Activated naive CD8-positive, alpha-beta T cell treated with anti-CD3 and anti-CD28 coated beads, Interleukin-2, amount 50 U/mL, for 24 hours (primary cell): ENCODE data around the gene COBL.

Experiments used
- ATAC-seq: fragments of 150-1000 bp; cut with Tn5 transposase; one replicate; pipeline ENCODE4 v1.10.0; 2021
- DNase-seq: peaks from one replicate; pipeline ENCODE4 v3.0.0; 2021
- H3K27ac Mint-ChIP-seq: one replicate; pipeline ENCODE4 v1.8.0; 2021; ENCODE audit warnings: mild to moderate bottlenecking, mixed read lengths
- H3K27me3 Mint-ChIP-seq: one replicate; pipeline ENCODE4 v1.8.0; 2021; ENCODE audit warnings: mixed read lengths
- H3K36me3 Mint-ChIP-seq: one replicate; pipeline ENCODE4 v1.8.0; 2021; ENCODE audit warnings: low read depth, mixed read lengths
- H3K4me1 Mint-ChIP-seq: one replicate; pipeline ENCODE4 v1.8.0; 2021; ENCODE audit warnings: mixed read lengths
- H3K4me3 Mint-ChIP-seq: one replicate; pipeline ENCODE4 v1.8.0; 2021; ENCODE audit warnings: mild to moderate bottlenecking, moderate library complexity, mixed read lengths
- H3K9me3 Mint-ChIP-seq: one replicate; pipeline ENCODE4 v1.8.0; 2021; ENCODE audit warnings: mixed read lengths

COBL gene

DNA sequence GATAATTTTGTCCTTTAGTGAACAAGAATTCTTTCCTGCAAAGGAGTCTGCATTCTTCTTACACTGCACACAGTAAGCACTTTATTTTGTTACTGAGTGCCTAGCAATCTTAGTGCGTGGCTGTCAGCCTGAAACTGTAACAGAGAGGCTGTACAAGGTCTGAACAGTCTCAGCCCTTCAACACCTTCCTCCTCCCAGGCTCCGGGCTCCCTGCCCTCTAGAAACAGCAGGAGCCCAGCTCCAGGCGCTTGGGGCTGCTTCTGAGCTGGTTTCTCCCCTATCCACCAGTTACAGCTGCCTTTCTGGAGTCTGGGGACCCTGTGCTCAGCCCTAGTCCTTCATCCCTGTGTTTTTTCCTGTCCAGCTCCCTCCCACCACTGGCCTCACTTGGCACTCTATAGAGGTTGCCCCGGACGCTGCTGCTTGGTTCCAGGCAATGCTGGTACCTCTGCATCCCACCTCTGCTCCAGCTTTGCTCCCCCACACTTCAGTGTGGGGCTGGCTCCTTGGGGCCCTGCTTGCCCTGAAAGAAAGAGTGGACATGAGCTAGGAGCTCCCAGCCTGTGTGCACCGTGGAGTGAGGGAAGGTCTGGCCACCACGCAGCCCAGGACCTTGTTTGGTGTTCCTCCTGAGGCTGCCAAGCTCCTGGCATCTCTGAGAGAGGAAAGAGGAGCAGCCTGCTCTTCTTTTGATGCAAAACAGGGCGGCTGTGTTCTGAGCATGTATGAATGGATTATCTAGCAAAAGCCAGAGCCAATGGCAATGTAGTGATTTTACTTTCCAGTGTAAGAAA is 282.7 kb downstream of the COBL start:
- Mint-ChIP-seq H3K36me3 (no peaks in the 10 kb centered on the region), H3K27ac (no peak overlapping the region), H3K9me3 (no peaks in the 10 kb centered on the region), H3K27me3 (no peaks in the 10 kb centered on the region), H3K4me3 (no peak overlapping the region), H3K4me1 (no peaks in the 10 kb centered on the region)
- ATAC-seq (no peak), DNase-seq (no peak)

DNA sequence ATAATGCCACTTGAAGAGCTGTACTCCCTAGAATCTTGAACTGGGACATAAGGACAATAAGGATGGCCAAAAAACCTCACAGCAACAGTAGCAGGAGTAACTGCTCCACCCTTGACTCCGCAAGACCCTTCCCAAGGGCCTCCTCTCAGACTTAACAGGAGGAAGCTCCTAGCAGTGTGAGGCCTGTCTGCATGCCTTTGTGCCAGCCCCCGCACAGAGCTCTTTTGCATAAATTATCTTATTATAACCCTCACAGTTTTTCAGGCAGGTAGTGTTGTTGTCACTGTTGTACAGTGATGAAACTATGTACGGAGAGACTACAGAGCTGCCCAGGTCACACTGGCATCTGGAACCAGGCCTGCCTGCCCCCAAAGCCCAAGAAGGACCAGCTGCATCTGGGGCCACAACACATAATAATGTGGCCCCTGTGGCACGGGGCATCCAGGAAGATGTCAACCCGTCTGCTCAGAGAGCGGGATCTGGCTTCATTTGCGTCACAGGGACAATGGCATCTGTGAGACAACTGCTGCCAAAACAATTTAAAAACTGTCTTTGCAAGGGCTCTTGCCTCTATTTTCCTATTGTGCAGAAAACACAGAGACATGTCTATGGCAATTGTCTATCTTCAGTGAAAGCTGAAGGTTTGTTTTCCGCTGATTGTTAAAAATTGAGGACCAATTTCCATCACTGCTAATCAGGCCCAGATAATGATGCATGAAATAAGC is 284.7 kb downstream of the COBL start:
- H3K4me3 Mint-ChIP-seq, result no peak overlapping the region
- no peaks in the 10 kb centered on the region for H3K9me3 Mint-ChIP-seq
- no peak for ATAC-seq
- H3K36me3 Mint-ChIP-seq, result no peaks in the 10 kb centered on the region
- no peak for DNase-seq
- no peak overlapping the region for H3K27ac Mint-ChIP-seq
- H3K4me1 Mint-ChIP-seq, result no peaks in the 10 kb centered on the region
- H3K27me3 Mint-ChIP-seq, result no peaks in the 10 kb centered on the region

DNA sequence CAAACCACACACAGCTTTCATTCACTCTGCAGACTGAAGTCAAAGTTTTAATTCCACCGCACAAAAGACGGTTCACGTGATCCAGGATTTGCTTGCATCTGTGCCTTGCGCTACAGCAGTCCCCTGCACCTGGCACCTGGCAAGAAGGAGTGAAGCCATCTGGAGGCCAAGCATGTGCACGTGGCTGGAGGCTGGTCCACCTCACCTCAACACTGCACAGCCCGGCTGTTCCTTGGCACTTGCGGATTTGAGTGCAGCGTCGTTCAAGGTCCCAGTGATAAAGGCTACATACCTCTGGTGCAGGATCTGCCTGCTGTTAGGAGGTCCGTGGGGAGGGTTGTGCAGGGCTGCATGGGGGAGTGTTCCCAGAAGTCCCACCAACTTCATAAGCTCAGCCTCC is 285.4 kb downstream of the COBL start:
- no peaks in the 10 kb centered on the region for H3K27me3 Mint-ChIP-seq
- H3K27ac Mint-ChIP-seq, result no peak overlapping the region
- H3K9me3 Mint-ChIP-seq, result no peaks in the 10 kb centered on the region
- ATAC-seq, result no peak
- no peak overlapping the region for H3K4me3 Mint-ChIP-seq
- no peaks in the 10 kb centered on the region for H3K36me3 Mint-ChIP-seq
- H3K4me1 Mint-ChIP-seq, result no peaks in the 10 kb centered on the region
- no peak for DNase-seq

DNA sequence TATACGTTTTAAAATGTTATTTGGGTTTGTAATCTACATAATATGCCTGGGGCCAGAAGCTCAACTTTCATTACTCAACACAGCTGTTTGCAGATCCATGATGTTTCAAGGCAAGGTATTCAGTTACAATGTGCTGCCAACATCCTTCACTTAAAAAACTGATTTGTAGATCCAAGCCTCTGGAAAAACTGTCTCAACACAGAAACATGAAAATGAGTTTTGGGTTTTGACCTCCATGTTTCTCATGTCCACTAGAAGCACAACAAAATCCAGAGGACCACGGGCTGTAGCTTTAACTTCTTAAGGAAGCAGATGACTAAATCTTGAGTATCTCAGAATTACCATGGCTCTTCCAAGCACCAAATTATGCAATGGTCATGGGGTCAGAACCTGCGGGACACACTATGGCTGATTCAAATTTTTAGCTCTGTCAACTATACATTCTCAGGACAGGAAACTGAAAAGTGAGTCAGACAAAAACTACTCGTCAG is 286.9 kb downstream of the COBL start:
- no peak for DNase-seq
- H3K4me1 Mint-ChIP-seq, result no peaks in the 10 kb centered on the region
- H3K9me3 Mint-ChIP-seq, result no peaks in the 10 kb centered on the region
- ATAC-seq, result no peak
- no peaks in the 10 kb centered on the region for H3K27me3 Mint-ChIP-seq
- H3K27ac Mint-ChIP-seq, result no peak overlapping the region
- H3K36me3 Mint-ChIP-seq, result no peaks in the 10 kb centered on the region
- H3K4me3 Mint-ChIP-seq, result no peak overlapping the region

DNA sequence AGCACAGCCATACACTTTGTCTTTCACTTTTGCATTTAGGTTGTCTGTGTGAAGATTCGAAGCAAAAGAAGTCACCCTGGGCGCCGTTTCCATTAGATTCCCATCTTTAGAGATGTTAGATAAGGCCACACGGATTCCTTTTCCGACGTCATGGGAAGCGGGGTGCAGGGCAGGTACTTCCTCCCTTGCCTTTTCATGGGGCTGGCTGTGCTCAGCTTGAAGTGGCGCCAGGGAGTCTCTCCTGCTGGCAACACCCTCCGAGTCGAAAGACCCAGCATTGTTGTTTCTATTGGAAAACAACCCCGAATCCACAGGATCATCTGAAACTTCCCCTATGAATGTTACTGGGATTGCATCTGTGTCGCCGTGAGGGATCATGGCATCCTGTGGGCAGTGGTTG is 287.5 kb downstream of the COBL start:
- Mint-ChIP-seq H3K27me3 (no peaks in the 10 kb centered on the region), H3K27ac (no peak overlapping the region), H3K9me3 (no peaks in the 10 kb centered on the region), H3K4me3 (no peak overlapping the region), H3K4me1 (no peaks in the 10 kb centered on the region), H3K36me3 (no peaks in the 10 kb centered on the region)
- no peak for DNase-seq
- ATAC-seq, result no peak

DNA sequence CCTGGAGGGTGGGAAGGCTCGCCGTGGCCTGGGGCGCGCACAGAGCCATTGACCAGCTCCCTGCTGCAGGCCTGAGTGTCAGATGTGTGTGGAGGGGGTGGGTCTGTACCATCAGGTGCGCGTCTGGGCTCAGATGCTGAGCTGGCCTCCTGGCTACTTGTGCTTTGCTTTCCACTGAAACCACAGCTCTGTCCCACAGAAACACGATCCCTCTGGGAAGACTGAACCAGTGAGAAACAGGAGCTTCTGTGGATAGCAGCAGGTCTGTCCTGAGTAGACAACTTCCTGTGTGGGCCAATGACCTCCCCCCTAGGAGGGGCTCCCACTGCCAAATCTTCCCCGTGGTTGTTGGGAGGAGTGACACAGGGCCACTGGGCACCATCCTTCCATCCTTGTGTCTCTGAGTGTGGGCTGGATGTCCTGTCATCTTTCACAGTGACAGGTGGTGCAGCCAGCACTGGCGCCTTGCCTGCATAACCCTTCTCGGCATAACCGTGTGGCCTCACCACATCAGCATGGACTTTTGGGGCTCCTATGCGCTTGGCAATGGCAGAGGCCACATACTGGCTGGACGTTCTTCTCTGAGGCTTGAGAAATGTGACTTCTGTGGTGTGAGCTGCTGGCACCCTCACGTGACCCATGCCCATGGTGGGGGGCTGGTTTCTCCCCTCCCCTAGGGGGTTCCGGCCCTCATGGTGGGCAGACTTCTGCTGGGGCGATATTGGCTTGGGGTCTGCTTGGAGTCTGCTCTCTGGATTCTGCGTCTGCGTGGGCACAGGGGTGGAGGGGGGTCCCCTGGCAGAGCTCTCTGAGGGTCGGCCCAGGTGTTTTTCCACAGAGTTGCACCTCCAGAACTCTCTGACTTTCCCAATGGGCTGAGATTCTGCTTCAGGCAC is 288.4 kb downstream of the COBL start:
- ATAC-seq (peak; percentile 18), DNase-seq (no peak)
- Mint-ChIP-seq H3K27ac (no peak overlapping the region), H3K4me1 (no peaks in the 10 kb centered on the region), H3K36me3 (no peaks in the 10 kb centered on the region), H3K27me3 (no peaks in the 10 kb centered on the region), H3K4me3 (no peak overlapping the region), H3K9me3 (no peaks in the 10 kb centered on the region)

DNA sequence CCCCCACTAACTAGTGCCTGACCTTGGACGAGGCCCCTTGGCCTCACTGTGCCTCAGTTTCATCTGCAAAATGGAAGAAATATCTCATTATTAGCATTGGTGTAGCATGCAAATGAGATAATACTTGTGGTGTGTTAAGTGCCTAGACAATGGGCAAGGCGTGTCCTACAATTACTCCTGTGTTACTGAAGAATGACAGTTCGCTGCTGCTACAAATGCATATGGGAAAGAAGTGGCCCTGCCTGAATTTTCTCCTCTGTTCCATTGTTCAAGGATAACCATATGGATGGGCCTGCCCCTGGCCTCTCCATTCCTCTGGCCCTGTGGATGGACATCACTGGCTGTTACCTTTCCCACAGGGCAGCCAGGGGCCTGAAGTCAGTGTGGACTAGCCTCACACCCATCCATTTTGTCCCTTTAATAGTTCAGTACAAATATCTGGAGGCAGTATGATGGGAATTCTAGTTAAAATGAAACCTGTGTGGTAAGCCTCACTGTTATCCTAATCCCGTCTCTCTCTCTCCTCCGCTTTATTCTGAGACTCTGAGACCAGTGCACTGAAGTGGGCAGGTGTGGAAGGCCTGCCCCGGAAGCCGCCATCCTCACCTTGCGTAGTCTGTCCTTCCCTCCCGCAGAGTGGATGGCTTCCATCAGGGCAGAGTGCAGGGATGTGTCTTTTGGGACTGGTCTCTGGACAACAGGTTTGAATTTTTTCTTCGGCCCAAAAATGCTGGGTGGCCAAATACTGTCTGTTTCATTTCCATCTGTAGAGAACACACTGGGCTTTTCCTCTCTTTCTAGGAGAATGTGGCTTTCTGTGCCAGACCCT is 289.3 kb downstream of the COBL start:
- DNase-seq, result no peak
- no peak for ATAC-seq
- no peaks in the 10 kb centered on the region for H3K36me3 Mint-ChIP-seq
- H3K27me3 Mint-ChIP-seq, result no peaks in the 10 kb centered on the region
- no peak overlapping the region for H3K4me3 Mint-ChIP-seq
- H3K9me3 Mint-ChIP-seq, result no peaks in the 10 kb centered on the region
- H3K27ac Mint-ChIP-seq, result no peak overlapping the region
- H3K4me1 Mint-ChIP-seq, result no peaks in the 10 kb centered on the region

DNA sequence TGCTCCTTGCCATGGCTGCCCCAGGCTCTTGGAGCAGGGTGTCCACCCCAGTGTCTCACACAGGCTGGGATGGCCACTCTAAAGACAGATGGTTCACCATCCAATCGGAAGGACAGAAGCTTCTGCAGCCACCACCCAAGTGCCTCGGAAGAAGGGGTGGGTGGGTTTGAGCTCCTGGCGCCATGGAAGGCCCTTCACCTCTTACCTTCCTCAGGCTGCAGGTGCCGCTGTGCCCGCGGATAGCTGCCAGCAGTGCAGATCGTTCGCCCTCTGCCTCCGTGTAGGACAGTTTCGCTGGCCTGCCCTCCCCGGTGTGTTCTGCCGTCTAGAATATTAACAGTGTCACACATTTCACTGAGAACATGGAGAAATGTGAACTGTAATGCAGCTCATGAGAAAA is 290.3 kb downstream of the COBL start:
- Mint-ChIP-seq H3K27me3 (no peaks in the 10 kb centered on the region), H3K4me3 (no peak overlapping the region), H3K4me1 (no peaks in the 10 kb centered on the region), H3K36me3 (no peaks in the 10 kb centered on the region), H3K27ac (no peak overlapping the region), H3K9me3 (no peaks in the 10 kb centered on the region)
- ATAC-seq, result no peak
- no peak for DNase-seq

DNA sequence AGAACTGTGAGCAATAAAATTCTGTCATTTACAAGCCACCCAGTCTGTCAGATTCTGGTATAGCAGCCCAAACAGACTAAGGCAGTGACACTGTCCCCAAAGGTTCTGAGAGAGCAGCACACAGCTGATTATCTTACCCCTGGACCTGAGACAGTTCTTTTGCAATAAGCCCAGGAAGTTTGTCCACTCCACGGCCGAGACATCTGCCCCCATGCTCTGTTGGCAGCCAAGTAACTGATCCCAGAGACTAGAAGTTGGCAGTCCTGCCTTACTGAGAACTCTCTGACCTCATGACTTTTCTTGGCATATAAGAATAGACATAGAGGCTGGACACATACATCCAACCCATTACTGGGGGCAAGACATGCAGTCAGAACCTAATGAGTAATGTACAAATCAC is 290.9 kb downstream of the COBL start:
- Mint-ChIP-seq H3K27ac (no peak overlapping the region), H3K4me1 (no peaks in the 10 kb centered on the region), H3K27me3 (no peaks in the 10 kb centered on the region)

DNA sequence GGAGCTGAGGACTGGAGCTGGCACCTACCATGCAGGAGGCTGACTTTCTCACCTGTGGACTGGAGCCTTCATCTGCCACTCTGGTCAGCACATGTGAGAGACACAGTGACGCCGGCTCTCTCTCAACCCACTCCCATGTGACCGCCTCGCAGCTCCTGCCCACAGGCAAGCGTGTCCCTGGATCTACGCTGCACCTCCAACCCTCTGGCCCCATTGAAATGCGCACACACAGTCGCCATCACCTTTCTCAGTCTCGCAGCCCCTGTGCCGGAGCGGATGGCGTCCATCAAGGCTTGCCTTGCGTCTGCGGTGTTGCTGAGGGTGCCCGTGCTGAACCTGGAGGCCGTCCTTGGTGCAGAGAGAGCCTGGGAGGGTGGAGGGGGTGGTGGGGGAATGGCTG is 291.7 kb downstream of the COBL start:
- Mint-ChIP-seq H3K4me1 (no peaks in the 10 kb centered on the region), H3K27ac (no peak overlapping the region), H3K36me3 (no peaks in the 10 kb centered on the region), H3K4me3 (no peak overlapping the region), H3K9me3 (no peaks in the 10 kb centered on the region), H3K27me3 (no peaks in the 10 kb centered on the region)
- ATAC-seq, result no peak
- no peak for DNase-seq

More for the DNA sequence above, 290.9 kb downstream of the COBL start:
- Mint-ChIP-seq H3K36me3 (no peaks in the 10 kb centered on the region), H3K9me3 (no peaks in the 10 kb centered on the region), H3K4me3 (no peak overlapping the region)
- ATAC-seq (no peak), DNase-seq (no peak)

DNA sequence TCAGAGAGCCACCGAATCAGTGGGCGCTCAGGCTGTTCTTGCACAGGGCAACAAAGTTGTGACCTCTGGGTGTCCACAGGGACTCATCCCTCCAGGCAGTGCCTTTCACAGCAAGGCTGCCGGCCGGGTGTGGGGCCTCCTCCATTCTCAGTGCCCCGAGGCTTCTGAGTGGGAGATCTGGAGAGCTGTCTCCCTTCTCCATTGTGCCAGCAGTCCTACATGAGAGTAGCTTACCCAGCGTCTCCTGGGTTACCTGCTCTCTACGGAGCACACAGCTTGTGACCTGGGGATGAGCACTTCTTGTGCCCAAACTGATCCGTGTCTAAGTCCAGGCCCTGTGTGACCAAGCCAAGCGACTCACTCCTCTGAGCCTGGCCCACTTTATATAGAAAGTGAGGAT is 293.1 kb downstream of the COBL start:
- no peaks in the 10 kb centered on the region for H3K36me3 Mint-ChIP-seq
- no peaks in the 10 kb centered on the region for H3K27me3 Mint-ChIP-seq
- H3K27ac Mint-ChIP-seq, result no peak overlapping the region
- H3K9me3 Mint-ChIP-seq, result no peaks in the 10 kb centered on the region
- DNase-seq (no peak), ATAC-seq (no peak)
- no peaks in the 10 kb centered on the region for H3K4me1 Mint-ChIP-seq
- H3K4me3 Mint-ChIP-seq, result no peak overlapping the region

DNA sequence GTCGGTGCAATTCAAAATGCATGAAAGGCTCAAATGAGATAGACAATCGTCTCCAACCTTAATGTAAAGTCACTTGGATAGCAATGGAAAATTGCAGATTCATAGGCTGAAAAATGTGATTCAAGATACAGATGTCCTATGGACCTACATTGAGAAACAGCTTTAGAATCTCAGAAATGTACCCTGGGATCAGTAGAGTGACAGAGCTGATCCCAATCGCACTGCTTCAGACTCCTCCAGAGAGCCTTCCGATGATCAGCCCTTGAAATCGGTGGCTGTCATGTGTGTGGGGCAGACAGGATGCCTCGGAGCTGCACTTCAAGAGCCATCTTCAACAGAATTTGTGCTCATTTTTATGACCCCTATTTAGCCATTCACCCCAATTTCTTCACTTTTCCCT is 293.8 kb downstream of the COBL start:
- Mint-ChIP-seq H3K27me3 (no peaks in the 10 kb centered on the region), H3K9me3 (peaks cover 2% of the 10 kb centered on the region), H3K4me3 (no peak overlapping the region), H3K27ac (no peak overlapping the region), H3K4me1 (no peaks in the 10 kb centered on the region), H3K36me3 (peaks cover 2% of the 10 kb centered on the region)
- no peak for ATAC-seq
- DNase-seq, result no peak

DNA sequence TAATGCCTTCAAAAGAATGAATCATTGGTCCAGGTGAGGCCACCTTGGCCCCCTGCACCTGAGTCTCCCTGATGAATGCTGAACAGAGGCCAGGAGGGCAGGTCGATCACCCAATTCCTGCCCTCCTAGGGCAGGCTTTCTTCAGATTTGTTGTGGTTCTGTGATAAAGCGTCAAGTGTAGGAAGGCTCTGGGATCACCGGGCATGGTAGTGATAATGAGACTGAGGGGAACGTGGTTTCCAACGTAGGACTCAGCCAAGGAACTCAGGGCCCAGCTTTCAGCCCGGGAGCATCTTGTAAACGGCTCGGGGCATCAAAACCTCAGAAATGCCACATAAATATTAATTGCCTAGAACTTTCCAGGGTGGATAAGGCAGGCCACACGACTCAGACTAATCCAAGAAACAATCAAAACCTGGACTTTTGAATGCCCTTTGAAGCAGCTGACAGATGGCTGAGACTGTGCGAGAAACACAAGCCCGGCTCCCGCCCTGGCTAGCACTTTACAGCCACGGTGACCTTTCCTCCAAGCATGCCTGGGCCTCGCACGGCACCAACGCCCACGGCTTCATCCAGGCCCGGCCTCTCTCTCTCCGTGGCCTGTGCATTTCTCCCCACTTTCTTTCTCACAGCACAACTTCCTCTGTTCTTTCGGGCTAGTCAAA is 294.6 kb downstream of the COBL start:
- Mint-ChIP-seq H3K4me3 (no peak overlapping the region), H3K36me3 (peaks cover 2% of the 10 kb centered on the region), H3K9me3 (peaks cover 3% of the 10 kb centered on the region), H3K27ac (no peak overlapping the region), H3K27me3 (no peaks in the 10 kb centered on the region), H3K4me1 (no peaks in the 10 kb centered on the region)
- no peak for ATAC-seq
- DNase-seq, result no peak
